GM19239 (cell line): ENCODE data around the gene NCKAP5L.

Experiments used
- DNase-seq: peaks from one replicate; pipeline ENCODE4 v3.0.0; 2011; ENCODE audit warnings: low spot score; ENCODE audit not compliant: insufficient read length
- FAIRE-seq: peaks from 2 replicates; lab custom pipeline; 2011; peaks lifted over from hg19 to GRCh38; lab: Jason Lieb, UNC

Gene NCKAP5L

GRCh38 chr12:49825360-49825970 is 2.7 kb downstream of the NCKAP5L start:
- DNase-seq: no peak

GRCh38 chr12:49824895-49825294 is 3.3 kb downstream of the NCKAP5L start:
- DNase-seq: no peak
- no peak for FAIRE-seq

More at GRCh38 chr12:49825360-49825970, 2.7 kb downstream of the NCKAP5L start:
- FAIRE-seq: no peak

DNA sequence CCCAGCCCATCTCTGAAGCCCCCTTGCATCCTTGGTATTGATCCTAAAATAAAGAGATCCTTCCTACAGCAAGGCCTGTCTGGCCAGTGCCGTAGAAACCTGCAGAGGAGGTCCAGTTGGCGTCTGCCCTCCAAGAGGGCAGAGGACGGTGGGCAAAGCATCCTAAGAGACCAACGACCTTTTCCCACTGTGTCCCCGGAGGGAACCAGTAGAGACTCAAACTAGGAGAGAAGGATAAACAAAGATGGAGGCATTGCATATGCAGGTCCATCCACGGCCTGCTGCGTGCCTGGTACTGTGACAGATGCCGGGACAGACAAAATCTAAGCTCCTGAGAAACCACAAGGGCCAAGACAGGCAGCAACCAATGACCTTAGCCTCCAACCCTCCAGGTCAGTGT is 3.8 kb downstream of the NCKAP5L start:
- FAIRE-seq (no peak), DNase-seq (no peak)

DNA sequence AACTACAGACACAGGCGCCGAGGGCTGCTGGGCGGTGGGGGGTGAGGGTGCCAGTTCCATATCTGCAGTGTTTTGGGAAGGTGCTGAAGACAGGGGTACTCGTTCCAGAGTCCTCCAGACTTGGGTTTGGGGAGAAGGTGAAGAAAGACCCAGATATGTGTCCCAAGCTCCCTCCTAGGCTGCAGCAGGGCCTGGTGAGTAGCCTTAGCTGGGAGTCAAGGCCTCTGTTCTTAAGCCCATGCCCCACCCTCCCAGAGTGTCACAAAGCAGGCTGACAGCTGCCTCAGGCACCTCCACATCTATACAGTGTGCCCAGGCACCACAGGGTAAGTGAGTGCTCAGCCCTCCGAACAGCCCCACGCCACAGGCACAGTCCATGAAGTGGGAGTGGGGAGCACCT is 4.3 kb downstream of the NCKAP5L start:
- FAIRE-seq (no peak), DNase-seq (no peak)

DNA sequence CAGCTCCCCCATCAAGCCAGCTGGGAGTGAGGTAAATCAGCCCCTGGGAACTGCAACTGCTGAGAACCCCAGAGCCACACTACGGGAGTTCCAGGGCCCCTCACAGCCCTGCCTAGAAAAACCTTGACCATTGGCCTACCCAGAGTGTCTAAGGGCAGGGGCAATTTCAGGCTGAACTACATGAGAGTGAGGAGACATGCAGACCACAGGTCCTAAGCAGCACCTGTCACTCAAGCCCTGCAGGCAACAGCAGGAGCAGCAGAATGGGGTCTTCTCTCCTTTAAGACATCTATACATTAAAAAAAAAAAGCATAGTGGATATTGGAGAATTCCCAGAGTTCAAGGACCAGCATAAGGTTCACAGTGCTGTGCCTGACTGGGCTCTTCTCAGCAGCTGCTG is 4.9 kb downstream of the NCKAP5L start:
- FAIRE-seq (no peak), DNase-seq (no peak)

- DNase-seq (no peak), FAIRE-seq (no peak)
Measured at GRCh38 chr12:49821373-49822287, 6.6 kb downstream of the NCKAP5L start.

- no peak for DNase-seq
- FAIRE-seq: no peak
Measured at GRCh38 chr12:49819786-49820185, 8.4 kb downstream of the NCKAP5L start.

- DNase-seq (no peak), FAIRE-seq (no peak)
Measured at GRCh38 chr12:49818241-49818895, 9.8 kb downstream of the NCKAP5L start.

GRCh38 chr12:49813131-49813530 is 15.1 kb downstream of the NCKAP5L start:
- FAIRE-seq (peak; percentile 70), DNase-seq (no peak)

DNA sequence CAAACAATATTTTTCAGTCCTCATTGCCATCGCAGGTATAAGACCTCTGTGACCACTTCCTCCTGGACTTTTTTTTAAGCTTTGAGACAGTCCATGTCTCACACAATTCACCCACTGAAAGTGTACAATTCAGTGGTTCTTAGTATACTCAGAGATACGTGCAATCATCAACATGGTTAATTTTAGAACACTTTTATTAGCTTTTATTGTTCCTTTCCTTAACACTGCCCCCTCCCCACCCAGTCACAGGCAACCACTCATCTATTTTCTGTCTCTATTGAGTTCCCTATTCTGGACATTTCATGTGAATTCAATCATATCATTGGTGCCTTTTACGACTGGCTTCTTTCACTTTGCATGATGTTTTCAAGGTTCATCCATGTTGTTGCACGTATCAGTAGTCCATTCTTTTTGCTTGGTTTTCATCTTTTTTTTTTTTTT is 16.2 kb downstream of the NCKAP5L start:
- peak; percentile 40 for FAIRE-seq
- no peak for DNase-seq

DNA sequence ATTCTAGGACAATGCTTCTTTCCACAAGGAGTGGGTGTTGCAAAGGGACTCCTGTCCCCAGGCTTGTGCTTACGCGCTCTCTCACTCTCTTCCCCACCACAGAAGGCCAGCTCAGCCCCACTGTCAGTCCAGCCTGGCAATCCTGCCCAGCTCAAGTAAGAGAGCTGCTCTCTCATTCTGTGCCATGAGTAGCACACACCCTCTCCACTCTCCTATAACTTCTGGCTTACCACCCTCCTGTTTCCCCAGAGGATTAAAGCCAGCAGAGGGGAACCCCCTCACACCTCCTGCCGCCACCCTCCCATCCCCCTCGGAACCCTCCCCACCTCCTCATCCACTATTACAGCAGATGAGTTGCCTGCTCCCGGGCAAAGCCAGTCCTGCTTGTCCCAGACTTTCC is 17.1 kb downstream of the NCKAP5L start:
- DNase-seq (no peak), FAIRE-seq (no peak)

GRCh38 chr12:49809906-49810389 is 18.3 kb downstream of the NCKAP5L start:
- FAIRE-seq: no peak
- DNase-seq: no peak

DNA sequence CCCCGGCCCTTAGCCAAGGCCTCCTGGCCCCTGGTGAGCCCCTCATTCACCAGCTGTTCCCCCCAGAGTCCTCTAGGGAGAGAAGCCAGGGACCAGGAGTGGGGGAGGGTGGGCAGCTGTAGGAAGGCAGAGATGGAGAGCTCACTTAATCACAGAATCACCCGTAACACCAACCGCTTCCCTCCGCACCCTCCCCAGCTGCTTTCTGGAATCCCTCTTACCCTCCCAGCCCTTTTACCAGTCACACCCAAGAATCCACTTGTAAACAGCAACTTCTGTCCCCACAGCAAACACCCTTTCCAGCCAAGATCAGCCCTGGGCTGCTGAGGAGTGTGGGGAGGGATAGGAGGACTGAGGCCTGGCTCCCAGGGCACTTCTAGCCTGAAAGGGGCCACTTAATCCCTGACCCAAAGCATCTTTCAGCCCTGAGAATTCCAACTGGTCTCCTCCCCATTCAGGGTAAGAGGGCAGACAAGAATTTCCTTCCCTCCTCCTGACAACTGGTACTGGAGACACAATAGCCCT is 18.8 kb downstream of the NCKAP5L start:
- DNase-seq: no peak

GRCh38 chr12:49808686-49809380 is 19.4 kb downstream of the NCKAP5L start:
- FAIRE-seq (no peak), DNase-seq (no peak)

More for the DNA sequence above, 18.8 kb downstream of the NCKAP5L start:
- no peak for FAIRE-seq

- FAIRE-seq (no peak), DNase-seq (no peak)
Measured at GRCh38 chr12:49807991-49808580, 20.1 kb downstream of the NCKAP5L start.

- DNase-seq (no peak), FAIRE-seq (no peak)
Measured at GRCh38 chr12:49806877-49807276, 21.3 kb downstream of the NCKAP5L start.

- DNase-seq (no peak), FAIRE-seq (no peak)
Measured at GRCh38 chr12:49806321-49806813, 21.8 kb downstream of the NCKAP5L start.

GRCh38 chr12:49805409-49805808 is 22.8 kb downstream of the NCKAP5L start:
- DNase-seq (no peak), FAIRE-seq (no peak)

DNA sequence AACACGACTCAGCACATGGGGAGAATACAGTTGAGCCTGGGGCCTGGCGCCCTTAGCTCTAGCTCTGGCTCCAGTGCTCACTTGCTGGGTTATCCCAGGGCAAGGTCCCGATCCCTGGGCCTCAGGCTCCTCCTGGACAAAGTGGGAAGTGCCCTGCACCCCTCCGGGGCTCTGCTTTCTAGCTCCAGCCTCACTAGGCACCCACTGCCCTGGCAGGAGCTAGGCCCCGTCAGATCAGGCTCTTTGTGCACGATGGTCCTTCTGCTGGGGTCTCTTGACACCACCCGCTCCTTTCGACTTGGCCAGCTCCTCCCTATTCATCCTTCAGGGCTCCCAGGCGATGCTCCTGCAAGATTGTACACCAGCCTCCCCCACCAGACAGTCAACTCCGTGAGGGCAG is 23.4 kb downstream of the NCKAP5L start:
- DNase-seq: no peak
- no peak for FAIRE-seq
